SK-N-SH (cell line): ENCODE results near the gene LIX1L. TPM values are rescaled to one million over a fixed set of nuclear protein-coding genes. Genes with fewer than 3 reads are reported as not detected.

ENCODE experiments used
- CTCF ChIA-PET: fragments of 300-600, 350-600 bp; formaldehyde crosslinking; extraction: SDS; loops from one replicate; lab custom pipeline; 2021; lab: Yijun Ruan, JAX
- POLR2A ChIA-PET: fragments of 350-600 bp; sonication (Branson Sonifier 250); formaldehyde crosslinking; extraction: SDS; loops from one replicate; lab custom pipeline; 2020; ENCODE audit warnings: antibody characterized with exemption, inconsistent platforms; lab: Yijun Ruan, JAX
- DNase-seq: peaks from one replicate; pipeline ENCODE4 v3.0.0; 2012
- H2AFZ ChIP-seq: fragments of 200-600 bp; sonication (generic); 2 replicates; pipeline ENCODE4 v1.8.1; 2016; ENCODE audit warnings: antibody characterized with exemption, mild to moderate bottlenecking, low read depth
- H3F3A ChIP-seq: fragments of 200-600 bp; sonication (generic); replicated peaks from 2 replicates; pipeline ENCODE3; 2016; ENCODE audit warnings: antibody characterized with exemption, mild to moderate bottlenecking; ENCODE audit not compliant: insufficient read depth
- H3K27ac ChIP-seq, 2 experiments: fragments of 200-500 bp in 1 of 2; fragments of 200-600 bp in 1 of 2; sonication (Bioruptor generic) in 1 of 2; sonication (generic), shearing (Covaris generic) in 1 of 2; 2 replicates each; pipeline versions ENCODE4 v1.5.1 to v1.6.1; 2014 to 2016; ENCODE audit warnings: low read depth in 2 of 2, inconsistent platforms in 1 of 2, low read length in 1 of 2, mild to moderate bottlenecking in 1 of 2, mixed read lengths in 1 of 2
- H3K27me3 ChIP-seq: fragments of 200-600 bp; sonication (generic), shearing (Covaris generic); 2 replicates; pipeline ENCODE4 v1.6.1; 2016; ENCODE audit warnings: mixed run types; ENCODE audit not compliant: insufficient read depth
- H3K36me3 ChIP-seq, 2 experiments: fragments of 200-500 bp in 1 of 2; fragments of 200-600 bp in 1 of 2; sonication (Bioruptor generic) in 1 of 2; sonication (generic) in 1 of 2; replicated peaks in 1 of 2; 2 replicates each; pipeline versions ENCODE3 to v1.5.1; 2014 to 2016; ENCODE audit warnings: low read length in 1 of 2, mild to moderate bottlenecking in 1 of 2; ENCODE audit not compliant: insufficient read depth in 2 of 2, control insufficient read depth in 1 of 2
- H3K4me1 ChIP-seq, 2 experiments: fragments of 200-500 bp in 1 of 2; fragments of 200-600 bp in 1 of 2; sonication (Bioruptor generic) in 1 of 2; sonication (generic), shearing (Covaris generic) in 1 of 2; 2 replicates each; pipeline versions ENCODE4 v1.5.1 to v1.6.1; 2014 to 2016; ENCODE audit warnings: low read depth in 1 of 2, low read length in 1 of 2, mixed run types in 1 of 2; ENCODE audit not compliant: insufficient read depth in 2 of 2, control insufficient read depth in 1 of 2
- H3K4me2 ChIP-seq: fragments of 200-600 bp; sonication (generic), shearing (Covaris generic); 2 replicates; pipeline ENCODE4 v1.6.1; 2017; ENCODE audit warnings: mixed run types
- H3K4me3 ChIP-seq, 2 experiments: fragments of 200-500 bp in 1 of 2; fragments of 200-600 bp in 1 of 2; sonication (Bioruptor generic) in 1 of 2; sonication (generic), shearing (Covaris generic) in 1 of 2; 2 replicates each; pipeline versions ENCODE4 v1.5.1 to v1.8.1; 2014 to 2016; ENCODE audit warnings: low read depth in 2 of 2, inconsistent platforms in 1 of 2, low read length in 1 of 2, mild to moderate bottlenecking in 1 of 2, mixed read lengths in 1 of 2, moderate library complexity in 1 of 2
- H3K79me2 ChIP-seq: fragments of 200-600 bp; sonication (generic); 2 replicates; pipeline ENCODE4 v1.8.1; 2017; ENCODE audit warnings: mild to moderate bottlenecking; ENCODE audit not compliant: insufficient read depth
- H3K9ac ChIP-seq: fragments of 200-600 bp; sonication (generic); 2 replicates; pipeline ENCODE4 v1.6.1; 2017; ENCODE audit warnings: mixed run types
- H3K9me2 ChIP-seq: fragments of 200-600 bp; sonication (generic); 2 replicates; pipeline ENCODE4 v1.6.1; 2017; ENCODE audit warnings: mixed run types
- H3K9me3 ChIP-seq: fragments of 200-600 bp; sonication (generic); 2 replicates; pipeline ENCODE4 v1.6.1; 2017; ENCODE audit warnings: mixed run types, mild to moderate bottlenecking, moderate library complexity
- H4K20me1 ChIP-seq: fragments of 200-600 bp; sonication (generic); 2 replicates; pipeline ENCODE4 v1.6.1; 2017; ENCODE audit warnings: mild to moderate bottlenecking, mixed run types; ENCODE audit not compliant: insufficient read depth
- CHD2 ChIP-seq: fragments of 150-350 bp; IDR thresholded peaks from 2 replicates; pipeline ENCODE4 v1.6.1; 2018; ENCODE audit warnings: low read length; ENCODE audit not compliant: partially characterized antibody
- ELF1 ChIP-seq: IDR thresholded peaks from 2 replicates; pipeline ENCODE4 v1.4.0; 2012
- EZH2phosphoT487 ChIP-seq: fragments of 200-600 bp; sonication (generic); IDR thresholded peaks from 2 replicates; pipeline ENCODE4 v1.6.1; 2017; ENCODE audit warnings: low read depth, mixed run types, mild to moderate bottlenecking, antibody characterized with exemption, moderate library complexity, borderline replicate concordance
- FOXM1 ChIP-seq: IDR thresholded peaks from 2 replicates; pipeline ENCODE4 v1.4.0; 2012; ENCODE audit warnings: low read depth, mild to moderate bottlenecking
- MEF2A ChIP-seq: IDR thresholded peaks from 2 replicates; pipeline ENCODE4 v1.4.0; 2012; ENCODE audit warnings: low read depth, borderline replicate concordance
- MXI1 ChIP-seq: IDR thresholded peaks from 2 replicates; pipeline ENCODE4 v1.6.1; 2012; ENCODE audit warnings: mild to moderate bottlenecking, low read depth, low read length, improper control_type of control experiment
- POLR2AphosphoS5 ChIP-seq: IDR thresholded peaks from 2 replicates; pipeline ENCODE4 v1.6.1; 2012; ENCODE audit warnings: low read depth, low read length
- RCOR1 ChIP-seq: fragments of 150-350 bp; IDR thresholded peaks from 2 replicates; pipeline ENCODE4 v1.6.1; 2017; ENCODE audit warnings: antibody characterized with exemption, low read length
- RFX5 ChIP-seq: IDR thresholded peaks from 2 replicates; pipeline ENCODE4 v1.6.1; 2012; ENCODE audit warnings: mild to moderate bottlenecking, improper control_type of control experiment, low read length
- SIN3A ChIP-seq: IDR thresholded peaks from 2 replicates; pipeline ENCODE4 v1.6.1; 2012; ENCODE audit warnings: low read depth, mild to moderate bottlenecking, low read length, moderate library complexity, borderline replicate concordance
- TAF1 ChIP-seq: IDR thresholded peaks from 2 replicates; pipeline ENCODE4 v1.6.1; 2012; ENCODE audit warnings: low read depth, mild to moderate bottlenecking, low read length, moderate library complexity, borderline replicate concordance
- TEAD4 ChIP-seq: IDR thresholded peaks from 2 replicates; pipeline ENCODE4 v1.4.0; 2012; ENCODE audit warnings: mild to moderate bottlenecking, borderline replicate concordance; ENCODE audit not compliant: insufficient read depth
- YY1 ChIP-seq: IDR thresholded peaks from 2 replicates; pipeline ENCODE4 v1.4.0; 2012; ENCODE audit warnings: low read depth, mild to moderate bottlenecking
- WGBS: methylation state at CpG from one replicate; pipeline ENCODE4 v1.1.6; 2017; ENCODE audit warnings: low lambda C conversion rate; 5-methylcytosine and 5-hydroxymethylcytosine counted together
- polyA plus RNA-seq, 3 experiments: library from polyadenylated mRNA; depleted of rRNA; stranded (reverse); fragments of >200 nt; gene quantifications; 2 replicates each; pipeline ENCODE4 v1.2.3, GENCODE V29; 2012
- TF ChIP-seq, protein P1 (sequence below): fragments of 150-350 bp; IDR thresholded peaks from 2 replicates; pipeline ENCODE4 v1.6.1; 2016; ENCODE audit warnings: mild to moderate bottlenecking, low read depth, low read length
- TF ChIP-seq, protein P2 (sequence below): IDR thresholded peaks from 2 replicates; pipeline ENCODE4; 2012

LIX1L gene
- polyA plus RNA-seq, 1 of the 3 experiments (the other 2 are of a cell fraction), result 39.1 TPM

DNA sequence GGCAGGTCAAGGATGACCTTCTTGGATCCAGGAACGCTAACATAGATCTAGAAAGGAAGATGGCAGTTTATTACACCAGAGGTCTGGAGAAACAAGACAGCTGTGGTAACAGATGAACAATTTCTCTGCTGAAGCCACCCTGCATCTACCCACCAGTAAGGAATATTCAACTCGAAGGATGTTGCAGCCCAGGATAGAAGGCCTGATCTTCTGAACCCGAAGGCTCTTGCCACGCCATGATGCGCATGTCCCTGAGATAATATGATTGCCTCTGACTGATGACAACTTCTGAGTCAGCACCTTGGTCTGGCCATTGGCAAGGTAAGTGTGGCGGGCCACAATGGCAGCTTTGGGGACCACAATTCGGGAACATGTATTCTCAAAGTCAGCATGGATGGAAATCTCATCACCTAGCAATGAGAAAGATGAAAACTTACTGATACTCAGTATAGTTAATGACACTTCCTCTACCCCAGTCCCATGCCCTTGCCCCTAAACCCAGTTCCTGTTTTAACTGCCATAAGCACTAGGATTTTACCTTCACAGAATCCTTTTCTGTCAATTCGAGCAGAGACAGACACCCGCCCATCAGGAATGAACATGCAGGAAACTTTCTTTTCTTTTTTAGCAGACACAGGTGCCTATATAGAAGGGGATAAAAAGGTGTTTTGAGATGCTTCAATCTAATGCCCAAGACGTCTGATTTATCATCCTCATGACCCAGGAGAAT is 36.7 kb upstream of the LIX1L start:
- POLR2A ChIA-PET, result no interaction called here
- peaks cover 38% of the 10 kb centered on the region for H4K20me1 ChIP-seq

DNA sequence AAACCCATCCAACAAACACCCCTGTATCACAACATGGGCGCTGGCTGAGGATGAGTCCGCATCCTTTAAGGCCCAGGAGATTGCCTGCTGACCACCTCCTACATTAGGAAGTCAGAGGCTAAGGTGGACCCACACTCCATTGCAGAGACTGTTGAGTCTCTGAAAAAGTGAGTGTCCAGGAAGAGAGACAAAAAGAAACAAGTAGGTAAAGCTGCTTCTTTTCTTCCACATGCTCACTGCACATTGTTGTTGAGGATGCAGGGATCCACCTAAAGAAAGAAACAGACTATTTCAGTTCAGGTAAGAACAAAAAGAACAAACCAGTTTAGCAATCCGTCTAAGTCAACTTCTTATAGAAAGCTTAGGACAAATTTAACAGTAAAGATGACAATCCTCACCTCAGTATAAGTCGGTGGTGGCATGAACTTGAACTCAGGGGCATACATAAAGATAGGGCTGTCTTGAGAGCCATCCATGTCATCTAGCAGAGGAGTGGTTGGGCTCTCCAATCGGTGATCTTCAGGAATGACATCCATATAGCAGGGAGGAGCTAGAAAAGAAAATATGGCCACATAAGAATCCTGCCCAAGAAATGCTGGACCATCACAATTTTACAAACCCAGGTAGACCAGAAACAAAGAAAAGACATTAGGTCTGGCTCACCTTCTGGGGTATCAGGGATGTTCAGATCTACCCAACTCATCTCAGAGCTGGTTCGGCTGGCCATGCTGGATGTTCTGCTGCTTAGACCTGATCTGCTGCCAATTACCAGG is 36.0 kb upstream of the LIX1L start:
- TF ChIP-seq POLR2AphosphoS5 (peak; percentile 12; the same call in 1 of the 2 replicates), RFX5 (no peak), TAF1 (no peak), FOXM1 (no peak)
- no peak overlapping the region for H2AFZ ChIP-seq
- WGBS, result 59% methylated on average over 6 of the region's 6 CpGs
- H3K36me3 ChIP-seq, result peaks cover 29 to 33% of the 10 kb centered on the region in 2 experiments
- H3K9me2 ChIP-seq, result no peaks in the 10 kb centered on the region
- H3K4me1 ChIP-seq, result peaks cover 14 to 37% of the 10 kb centered on the region in 2 experiments; a peak in 3 of 4 replicates
- peaks cover 23% of the 10 kb centered on the region for H3F3A ChIP-seq
- no peak for DNase-seq
- H4K20me1 ChIP-seq, result peaks cover 38% of the 10 kb centered on the region
- no peaks in the 10 kb centered on the region for H3K27me3 ChIP-seq
- no peak overlapping the region; a peak in 2 of 4 replicates for H3K27ac ChIP-seq
- peak overlapping the region; percentile 86 for H3K4me2 ChIP-seq
- no peaks in the 10 kb centered on the region for H3K9me3 ChIP-seq
- ChIA-PET CTCF (interaction anchor here (1.2 to 10.6 kb wide), 4 partner anchors 16 to 149 kb away, joined by 3 to 99 read pairs (median 8); partner anchors contain the start of genes ITGA10 and NUDT17), POLR2A (no interaction called here)
- H3K4me3 ChIP-seq, result peak overlapping the region; percentile 64 to 90
- peak overlapping the region; percentile 90; the same call in 1 of the 2 replicates for H3K9ac ChIP-seq
- H3K79me2 ChIP-seq, result peaks cover 36% of the 10 kb centered on the region

More for the DNA sequence above, 36.7 kb upstream of the LIX1L start:
- peak overlapping the region in 1 of 2 experiments; percentile 8; a peak in 1 of 4 replicates for H3K27ac ChIP-seq
- H3F3A ChIP-seq, result peaks cover 23% of the 10 kb centered on the region
- no peaks in the 10 kb centered on the region for H3K9me3 ChIP-seq
- no peak for DNase-seq
- H3K4me3 ChIP-seq, result peak overlapping the region; percentile 64 to 90
- H3K9ac ChIP-seq, result peak overlapping the region; percentile 90
- H3K9me2 ChIP-seq, result no peaks in the 10 kb centered on the region
- CTCF ChIA-PET, result interaction anchor here (1.2 to 10.6 kb wide), 7 partner anchors 12 to 149 kb away, joined by 4 to 99 read pairs (median 10); partner anchors contain the start of gene NUDT17
- peaks cover 36% of the 10 kb centered on the region for H3K79me2 ChIP-seq
- H2AFZ ChIP-seq, result no peak overlapping the region
- WGBS, result 61% methylated on average over 10 of the region's 10 CpGs
- TF ChIP-seq CHD2 (no peak), YY1 (no peak), MXI1 (no peak), TEAD4 (no peak), ELF1 (no peak), MEF2A (no peak), EZH2phosphoT487 (no peak), RFX5 (no peak), SIN3A (no peak), RCOR1 (no peak)
- TF ChIP-seq, protein P1, sequence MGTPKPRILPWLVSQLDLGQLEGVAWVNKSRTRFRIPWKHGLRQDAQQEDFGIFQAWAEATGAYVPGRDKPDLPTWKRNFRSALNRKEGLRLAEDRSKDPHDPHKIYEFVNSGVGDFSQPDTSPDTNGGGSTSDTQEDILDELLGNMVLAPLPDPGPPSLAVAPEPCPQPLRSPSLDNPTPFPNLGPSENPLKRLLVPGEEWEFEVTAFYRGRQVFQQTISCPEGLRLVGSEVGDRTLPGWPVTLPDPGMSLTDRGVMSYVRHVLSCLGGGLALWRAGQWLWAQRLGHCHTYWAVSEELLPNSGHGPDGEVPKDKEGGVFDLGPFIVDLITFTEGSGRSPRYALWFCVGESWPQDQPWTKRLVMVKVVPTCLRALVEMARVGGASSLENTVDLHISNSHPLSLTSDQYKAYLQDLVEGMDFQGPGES, result no peak
- TF ChIP-seq, protein P2, sequence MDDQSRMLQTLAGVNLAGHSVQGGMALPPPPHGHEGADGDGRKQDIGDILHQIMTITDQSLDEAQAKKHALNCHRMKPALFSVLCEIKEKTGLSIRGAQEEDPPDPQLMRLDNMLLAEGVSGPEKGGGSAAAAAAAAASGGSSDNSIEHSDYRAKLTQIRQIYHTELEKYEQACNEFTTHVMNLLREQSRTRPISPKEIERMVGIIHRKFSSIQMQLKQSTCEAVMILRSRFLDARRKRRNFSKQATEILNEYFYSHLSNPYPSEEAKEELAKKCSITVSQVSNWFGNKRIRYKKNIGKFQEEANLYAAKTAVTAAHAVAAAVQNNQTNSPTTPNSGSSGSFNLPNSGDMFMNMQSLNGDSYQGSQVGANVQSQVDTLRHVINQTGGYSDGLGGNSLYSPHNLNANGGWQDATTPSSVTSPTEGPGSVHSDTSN, result no peak
- H3K27me3 ChIP-seq, result no peaks in the 10 kb centered on the region
- H3K4me2 ChIP-seq, result peak overlapping the region; percentile 86
- peaks cover 29 to 33% of the 10 kb centered on the region in 2 experiments for H3K36me3 ChIP-seq
- H3K4me1 ChIP-seq, result peaks cover 14 to 44% of the 10 kb centered on the region in 2 experiments; a peak in 3 of 4 replicates
